HCT116 (cell line): ENCODE data around the gene SLC8A1. TPM values are rescaled to one million over a fixed set of nuclear protein-coding genes. Genes with fewer than 3 reads are reported as not detected.

Experiments used
- ATAC-seq: fragments of 200-7000 bp; cut with Tn5 transposase; 2 replicates; pipeline ENCODE4 v1.9.1; 2020; ENCODE audit warnings: mild to moderate bottlenecking, moderate library complexity
- BruUV-seq: library from RNA; stranded (reverse); fragments of 400-500 nt; replicated peaks from 2 replicates; lab custom pipeline; 2021; lab: Mats Ljungman, UMichigan
- CTCF ChIA-PET: fragments of 300-600 bp; sonication (Branson Sonifier 250); formaldehyde crosslinking; loops from one replicate; lab custom pipeline; 2021; ENCODE audit warnings: antibody characterized with exemption; lab: Charles Lee
- POLR2A ChIA-PET: fragments of 300-600, 350-600 bp; sonication (Branson Sonifier 250); formaldehyde crosslinking; loops from one replicate; lab custom pipeline; 2021; ENCODE audit warnings: antibody characterized with exemption; lab: Charles Lee
- RAD21 ChIA-PET, 2 experiments: fragments of 300-600 bp; sonication (Branson Sonifier 250); formaldehyde crosslinking; loops; one replicate each; lab custom pipeline; 2023; ENCODE audit warnings: low total read pairs in 2 of 2; ENCODE audit not compliant: uncharacterized antibody in 2 of 2, unreplicated experiment in 2 of 2, low non-redundant PET in 1 of 2; lab: Charles Lee
- DNase-seq: peaks from one replicate; pipeline ENCODE4 v3.0.0-alpha.2; 2010; ENCODE audit warnings: low read depth, low spot score
- H2AFZ ChIP-seq: fragments of 200-600 bp; shearing (Covaris generic), sonication (generic); 2 replicates; pipeline ENCODE4 v1.6.1; 2017; ENCODE audit warnings: low read depth, mixed run types, mixed read lengths, antibody characterized with exemption, low read length; ENCODE audit not compliant: poor library complexity, severe bottlenecking
- H3K27ac ChIP-seq: 2 replicates; pipeline ENCODE4 v1.5.1; 2012; ENCODE audit warnings: low read depth, low read length
- H3K27me3 ChIP-seq: fragments of 200-600 bp; sonication (generic); 2 replicates; pipeline ENCODE4 v1.6.1; 2016; ENCODE audit warnings: mixed run types, low read length, mixed read lengths; ENCODE audit not compliant: insufficient read depth
- H3K36me3 ChIP-seq, 2 experiments: fragments of 200-500 bp in 1 of 2; fragments of 200-600 bp in 1 of 2; sonication (Bioruptor generic) in 1 of 2; sonication (generic) in 1 of 2; 2 replicates each; pipeline versions ENCODE4 v1.5.1 to v1.6.1; 2014 to 2016; ENCODE audit warnings: low read length in 2 of 2, inconsistent platforms in 1 of 2, mixed read lengths in 1 of 2, mixed run types in 1 of 2; ENCODE audit not compliant: insufficient read depth in 2 of 2, control insufficient read depth in 1 of 2
- H3K4me1 ChIP-seq, 2 experiments: fragments of 200-600 bp in 1 of 2; sonication (generic) in 1 of 2; 2 replicates each; pipeline versions ENCODE4 v1.5.1 to v1.6.1; 2012 to 2017; ENCODE audit warnings: low read length in 2 of 2, inconsistent platforms in 1 of 2, mild to moderate bottlenecking in 1 of 2, mixed read lengths in 1 of 2, mixed run types in 1 of 2, moderate library complexity in 1 of 2; ENCODE audit not compliant: insufficient read depth in 2 of 2, control insufficient read depth in 1 of 2
- H3K4me2 ChIP-seq: fragments of 200-600 bp; sonication (generic); 2 replicates; pipeline ENCODE4 v1.6.1; 2017; ENCODE audit warnings: mixed run types, low read length, mixed read lengths
- H3K4me3 ChIP-seq, 2 experiments: fragments of 200-600 bp in 1 of 2; sonication (generic) in 1 of 2; replicated peaks in 1 of 2; 2 replicates each; pipeline ENCODE4 v1.5.1; 2011 to 2016; ENCODE audit warnings: low read length in 2 of 2, control low read depth in 1 of 2, low read depth in 1 of 2, mild to moderate bottlenecking in 1 of 2, mixed read lengths in 1 of 2, mixed run types in 1 of 2
- H3K79me2 ChIP-seq: fragments of 200-600 bp; sonication (generic); 2 replicates; pipeline ENCODE4 v1.6.1; 2017; ENCODE audit warnings: mild to moderate bottlenecking, mixed run types, low read length, moderate library complexity, mixed read lengths; ENCODE audit not compliant: insufficient read depth
- H3K9ac ChIP-seq: fragments of 200-600 bp; sonication (generic); 2 replicates; pipeline ENCODE4 v1.6.1; 2016; ENCODE audit warnings: low read length, mixed read lengths
- H3K9me2 ChIP-seq: fragments of 200-600 bp; sonication (generic), shearing (Covaris generic); 2 replicates; pipeline ENCODE4 v1.6.1; 2017; ENCODE audit warnings: mixed run types, mild to moderate bottlenecking, moderate library complexity; ENCODE audit not compliant: insufficient read depth
- H3K9me3 ChIP-seq, 2 experiments: fragments of 200-500 bp in 1 of 2; fragments of 200-600 bp in 1 of 2; sonication (Bioruptor generic) in 1 of 2; sonication (generic) in 1 of 2; 2 replicates each; pipeline ENCODE4 v1.6.1; 2014 to 2017; ENCODE audit warnings: low read length in 2 of 2, mixed read lengths in 2 of 2, inconsistent platforms in 1 of 2, low read depth in 1 of 2, mild to moderate bottlenecking in 1 of 2, mixed run types in 1 of 2, moderate library complexity in 1 of 2; ENCODE audit not compliant: control insufficient read depth in 1 of 2, insufficient read depth in 1 of 2
- H4K20me1 ChIP-seq: fragments of 200-600 bp; sonication (generic), shearing (Covaris generic); 2 replicates; pipeline ENCODE4 v1.6.1; 2017; ENCODE audit warnings: mixed run types, mild to moderate bottlenecking, moderate library complexity; ENCODE audit not compliant: insufficient read depth
- CBX3 ChIP-seq: IDR thresholded peaks from 2 replicates; pipeline ENCODE4 v1.6.1; 2012; ENCODE audit warnings: low read depth
- CEBPB ChIP-seq: IDR thresholded peaks from 2 replicates; pipeline ENCODE4 v1.6.1; 2012; ENCODE audit warnings: low read depth
- EGR1 ChIP-seq: IDR thresholded peaks from 2 replicates; pipeline ENCODE4 v1.6.1; 2012; ENCODE audit warnings: low read depth
- ELF1 ChIP-seq: IDR thresholded peaks from 2 replicates; pipeline ENCODE4 v1.6.1; 2012; ENCODE audit warnings: low read depth, borderline replicate concordance
- EZH2 ChIP-seq: fragments of 200-600 bp; sonication (generic); IDR thresholded peaks from 2 replicates; pipeline ENCODE4 v1.6.1; 2017; ENCODE audit warnings: antibody characterized with exemption, mixed run types
- EZH2phosphoT487 ChIP-seq: fragments of 200-600 bp; IDR thresholded peaks from 2 replicates; pipeline ENCODE4 v1.6.1; 2018; ENCODE audit warnings: antibody characterized with exemption, borderline replicate concordance
- FOSL1 ChIP-seq: IDR thresholded peaks from 2 replicates; pipeline ENCODE4 v1.6.1; 2012; ENCODE audit warnings: low read depth
- JUND ChIP-seq: IDR thresholded peaks from 2 replicates; pipeline ENCODE4 v1.6.1; 2012
- MAX ChIP-seq: IDR thresholded peaks from 2 replicates; pipeline ENCODE4 v1.6.1; 2012
- POLR2AphosphoS5 ChIP-seq: IDR thresholded peaks from 2 replicates; pipeline ENCODE4 v1.6.1; 2011; ENCODE audit warnings: mild to moderate bottlenecking, low read depth, low read length, moderate library complexity
- RAD21 ChIP-seq: IDR thresholded peaks from 2 replicates; pipeline ENCODE4 v1.6.1; 2012; ENCODE audit warnings: low read depth, mild to moderate bottlenecking
- SIN3A ChIP-seq: IDR thresholded peaks from 2 replicates; pipeline ENCODE4 v1.6.1; 2012; ENCODE audit warnings: low read depth
- SP1 ChIP-seq: IDR thresholded peaks from 2 replicates; pipeline ENCODE4 v1.6.1; 2012; ENCODE audit warnings: low read depth
- SRF ChIP-seq: IDR thresholded peaks from 2 replicates; pipeline ENCODE4 v1.6.1; 2012; ENCODE audit warnings: low read depth
- ZBTB33 ChIP-seq: IDR thresholded peaks from 2 replicates; pipeline ENCODE4 v1.6.1; 2011; ENCODE audit warnings: mild to moderate bottlenecking, low read length, moderate library complexity; ENCODE audit not compliant: insufficient replicate concordance; ENCODE audit errors: extremely low read depth
- ZFX ChIP-seq: fragments of 450-650 bp; IDR thresholded peaks from 2 replicates; pipeline ENCODE4 v1.6.1; 2017
- ZNF274 ChIP-seq: fragments of 200-500 bp; sonication (Bioruptor generic); IDR thresholded peaks from 2 replicates; pipeline ENCODE4 v1.6.1; 2014; ENCODE audit warnings: mild to moderate bottlenecking, low read depth, low read length, inconsistent platforms
- intact Hi-C: fragments of 100-400 bp; cut with micrococcal nuclease; formaldehyde crosslinking; loops from 2 replicates; pipeline ENCODE4 v1.10.0; 2022
- total RNA-seq: library from RNA; stranded (reverse); gene quantifications from one replicate; pipeline ENCODE4 v1.2.1, GENCODE V29; 2021; ENCODE audit not compliant: unreplicated experiment
- TF ChIP-seq, protein P1 (sequence below): IDR thresholded peaks from 2 replicates; pipeline ENCODE4 v1.6.1; 2012

Gene SLC8A1
- total RNA-seq, 1 experiment from 2014 or later = 0.07 TPM

- Histone ChIP-seq H3K4me2 (no peak overlapping the region), H3K27me3 (peaks cover 9% of the 10 kb centered on the region; the same call in 1 of the 2 replicates), H2AFZ (no peak overlapping the region), H3K27ac (no peak overlapping the region), H3K9me2 (no peaks in the 10 kb centered on the region), H3K9me3 (no peaks in the 10 kb centered on the region), H3K4me3 (no peak overlapping the region), H3K9ac (no peak overlapping the region), H4K20me1 (no peaks in the 10 kb centered on the region), H3K36me3 (no peaks in the 10 kb centered on the region), H3K79me2 (no peaks in the 10 kb centered on the region), H3K4me1 (no peaks in the 10 kb centered on the region)
- no TSS peak for BruUV-seq
- ChIA-PET POLR2A (no interaction called here), CTCF (no interaction called here), RAD21 (no interaction called here)
- ATAC-seq = no peak
- TF ChIP-seq MAX = no peak
- no peak for TF ChIP-seq ZFX
- TF ChIP-seq RAD21 = no peak
- no peak for TF ChIP-seq CBX3
- TF ChIP-seq EGR1 = no peak
- DNase-seq = no peak
- intact Hi-C loops = no loop called here
These were observed 356.9 kb downstream of the SLC8A1 start for GRCh38 chr2:40095000-40095399.

DNA sequence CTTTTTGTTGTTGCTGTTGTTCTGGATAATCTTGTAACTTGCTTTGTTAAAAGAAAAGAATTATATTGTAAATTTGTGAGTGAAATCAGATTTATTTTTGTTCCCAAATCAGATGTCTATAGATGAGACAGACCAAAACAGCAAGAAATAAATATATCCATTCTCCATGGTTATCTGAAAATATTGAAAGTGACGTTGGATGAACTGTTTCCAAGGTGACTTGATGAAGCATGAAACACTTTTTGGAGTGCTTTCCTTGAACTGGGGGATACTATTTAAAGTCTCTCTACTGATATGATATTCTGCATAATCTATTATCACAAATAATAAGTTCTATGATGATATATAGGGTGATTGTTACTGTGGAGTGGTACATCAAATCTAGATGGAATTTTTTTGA is 357.4 kb downstream of the SLC8A1 start:
- Histone ChIP-seq H3K4me1 (no peaks in the 10 kb centered on the region), H3K9me3 (no peaks in the 10 kb centered on the region), H3K4me2 (no peak overlapping the region), H3K9ac (no peak overlapping the region), H3K36me3 (no peaks in the 10 kb centered on the region), H3K27ac (no peak overlapping the region), H3K4me3 (no peak overlapping the region), H3K9me2 (no peaks in the 10 kb centered on the region), H3K27me3 (peaks cover 9% of the 10 kb centered on the region; the same call in 1 of the 2 replicates), H3K79me2 (no peaks in the 10 kb centered on the region), H4K20me1 (no peaks in the 10 kb centered on the region), H2AFZ (no peak overlapping the region)
- no peak for TF ChIP-seq EZH2
- TF ChIP-seq ZFX = no peak
- TF ChIP-seq, protein P1, sequence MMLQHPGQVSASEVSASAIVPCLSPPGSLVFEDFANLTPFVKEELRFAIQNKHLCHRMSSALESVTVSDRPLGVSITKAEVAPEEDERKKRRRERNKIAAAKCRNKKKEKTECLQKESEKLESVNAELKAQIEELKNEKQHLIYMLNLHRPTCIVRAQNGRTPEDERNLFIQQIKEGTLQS = no peak
- TF ChIP-seq CBX3 = no peak
- no peak for TF ChIP-seq POLR2AphosphoS5
- TF ChIP-seq ELF1 = no peak
- no peak for TF ChIP-seq EZH2phosphoT487
- TF ChIP-seq RAD21 = no peak
- no peak for TF ChIP-seq SIN3A
- no peak for TF ChIP-seq ZNF274
- no peak for TF ChIP-seq SRF
- no peak for TF ChIP-seq CEBPB
- no peak for TF ChIP-seq SP1
- no peak for TF ChIP-seq ZBTB33
- TF ChIP-seq FOSL1 = no peak
- TF ChIP-seq JUND = no peak
- ChIA-PET RAD21 (no interaction called here), CTCF (no interaction called here), POLR2A (no interaction called here)
- no peak for ATAC-seq
- no peak for DNase-seq
- intact Hi-C loops = no loop called here
- no TSS peak for BruUV-seq
